ENCODE measurements around the gene IFT122. TPM values are rescaled to one million over a fixed set of nuclear protein-coding genes. Genes with fewer than 3 reads are reported as not detected.
"Not testable (repeated sequence)": the region's sequence is repeated elsewhere in the genome, so short reads cannot be mapped to it uniquely, and the experiment has no call there.

The IFT122 gene
- total and polyA plus RNA-seq, 3 donors from 2014 or later, result 125 to 218 (median 168) TPM

DNA sequence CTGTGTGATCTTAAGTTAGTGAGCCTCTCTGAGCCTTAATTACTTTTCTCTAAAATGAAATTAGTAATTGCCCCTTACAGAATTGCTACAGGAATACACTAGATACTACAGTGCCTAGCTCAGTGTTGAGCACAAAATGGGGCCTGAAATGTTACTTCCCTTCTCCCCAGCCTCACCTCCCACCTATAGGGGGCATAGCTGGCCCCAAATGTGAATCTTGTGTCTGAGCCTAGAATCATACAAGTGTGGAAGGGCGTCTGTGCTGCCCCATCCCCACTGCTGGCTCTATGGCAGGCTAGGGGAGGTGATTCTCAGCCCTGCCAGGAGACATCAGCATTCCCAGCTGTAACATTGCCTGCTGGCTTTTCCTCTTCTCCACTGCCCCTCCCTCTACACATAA, 42.7 kb downstream of the IFT122 start:
- WGBS, 2 donors, result 70 to 89% methylated on average over 1 of the region's 1 CpG
- TF ChIP-seq, protein P1, sequence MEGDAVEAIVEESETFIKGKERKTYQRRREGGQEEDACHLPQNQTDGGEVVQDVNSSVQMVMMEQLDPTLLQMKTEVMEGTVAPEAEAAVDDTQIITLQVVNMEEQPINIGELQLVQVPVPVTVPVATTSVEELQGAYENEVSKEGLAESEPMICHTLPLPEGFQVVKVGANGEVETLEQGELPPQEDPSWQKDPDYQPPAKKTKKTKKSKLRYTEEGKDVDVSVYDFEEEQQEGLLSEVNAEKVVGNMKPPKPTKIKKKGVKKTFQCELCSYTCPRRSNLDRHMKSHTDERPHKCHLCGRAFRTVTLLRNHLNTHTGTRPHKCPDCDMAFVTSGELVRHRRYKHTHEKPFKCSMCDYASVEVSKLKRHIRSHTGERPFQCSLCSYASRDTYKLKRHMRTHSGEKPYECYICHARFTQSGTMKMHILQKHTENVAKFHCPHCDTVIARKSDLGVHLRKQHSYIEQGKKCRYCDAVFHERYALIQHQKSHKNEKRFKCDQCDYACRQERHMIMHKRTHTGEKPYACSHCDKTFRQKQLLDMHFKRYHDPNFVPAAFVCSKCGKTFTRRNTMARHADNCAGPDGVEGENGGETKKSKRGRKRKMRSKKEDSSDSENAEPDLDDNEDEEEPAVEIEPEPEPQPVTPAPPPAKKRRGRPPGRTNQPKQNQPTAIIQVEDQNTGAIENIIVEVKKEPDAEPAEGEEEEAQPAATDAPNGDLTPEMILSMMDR (IDR thresholded peaks at IDR 0.05), result no peak
- no peak for TF ChIP-seq POLR2A (IDR thresholded peaks at IDR 0.05)
- Histone ChIP-seq H3K9me3 (no peaks in the 10 kb centered on the region), H3K27ac (no peak overlapping the region), H3K27me3 (no peaks in the 10 kb centered on the region), H3K36me3 (ENCODE audit: low read depth, missing control alignments) (no peaks in the 10 kb centered on the region), H3K4me3 (no peak overlapping the region), H3K4me1 (peaks cover 17% of the 10 kb centered on the region)
- no peak for DNase-seq
- intact Hi-C loops (cut with DNase I; ENCODE audit: low total_unique reads), result loop anchor here (10.0 kb wide), 1 partner anchor 342 kb away; no protein-coding TSS in a partner anchor

DNA sequence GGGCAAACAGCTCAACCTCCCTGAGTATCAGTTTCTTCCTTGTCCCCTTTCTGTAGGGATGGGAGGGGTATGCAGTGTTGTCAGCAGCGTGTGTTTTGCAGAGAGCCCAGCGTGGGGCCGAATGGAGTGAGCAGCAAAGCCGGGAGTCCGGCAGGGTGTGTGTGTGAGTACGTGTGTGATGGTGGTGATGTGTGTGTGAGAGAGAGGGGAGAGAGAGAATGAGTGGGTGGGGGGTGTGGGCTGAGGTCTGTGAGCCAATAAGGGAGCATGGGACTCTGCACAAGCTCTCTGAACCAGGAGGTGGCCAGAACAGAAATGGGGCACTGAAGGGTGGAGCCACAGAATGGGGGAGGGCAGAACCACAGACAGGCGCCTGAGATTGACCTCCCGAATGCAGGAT, 43.8 kb downstream of the IFT122 start:
- Histone ChIP-seq H3K27me3 (no peaks in the 10 kb centered on the region), H3K9me3 (no peaks in the 10 kb centered on the region), H3K4me3 (no peak overlapping the region), H3K27ac (no peak overlapping the region), H3K4me1 (peaks cover 17% of the 10 kb centered on the region), H3K36me3 (ENCODE audit: low read depth, missing control alignments) (no peaks in the 10 kb centered on the region)
- intact Hi-C loops (cut with DNase I; ENCODE audit: low total_unique reads), result loop anchor here (10.0 kb wide), 1 partner anchor 341 kb away; no protein-coding TSS in a partner anchor
- 88 to 94% methylated on average over 8 of the region's 8 CpGs for WGBS, 2 donors
- DNase-seq, result no peak
- TF ChIP-seq, protein P1 (IDR thresholded peaks at IDR 0.05), result no peak
- TF ChIP-seq POLR2A (IDR thresholded peaks at IDR 0.05), result no peak

DNA sequence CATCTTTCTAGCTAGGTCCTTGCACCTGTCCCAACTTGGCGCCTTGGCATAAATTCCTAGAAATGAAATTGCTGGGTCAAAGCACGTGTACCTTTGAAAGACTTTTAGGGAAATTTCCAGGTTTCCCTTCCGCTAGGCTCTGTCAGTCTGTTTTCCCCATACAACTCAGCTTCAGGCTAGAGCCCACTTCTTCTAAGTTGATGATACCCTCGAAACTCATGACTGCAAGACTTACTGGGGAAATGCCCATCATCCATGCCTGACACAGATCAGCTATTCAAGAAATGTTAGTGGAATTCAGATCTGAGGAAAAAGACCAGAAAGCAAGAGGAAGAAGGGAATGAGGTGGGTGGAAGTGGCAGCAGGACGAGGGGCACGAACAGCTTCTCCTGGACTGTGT, 45.1 kb downstream of the IFT122 start:
- Histone ChIP-seq H3K4me1 (peaks cover 17% of the 10 kb centered on the region), H3K27ac (peak overlapping the region in 1 of 2 donors; percentile 43)
- H3K36me3 ChIP-seq (ENCODE audit: low read depth, missing control alignments); H3K27me3 ChIP-seq; H3K9me3 ChIP-seq; H3K4me3 ChIP-seq; DNase-seq: not testable (repeated sequence)
- 91 to 93% methylated on average over 6 of the region's 6 CpGs for WGBS, 2 donors
- intact Hi-C loops (cut with DNase I; ENCODE audit: low total_unique reads), result loop anchor here (10.0 kb wide), 1 partner anchor 340 kb away; no protein-coding TSS in a partner anchor

DNA sequence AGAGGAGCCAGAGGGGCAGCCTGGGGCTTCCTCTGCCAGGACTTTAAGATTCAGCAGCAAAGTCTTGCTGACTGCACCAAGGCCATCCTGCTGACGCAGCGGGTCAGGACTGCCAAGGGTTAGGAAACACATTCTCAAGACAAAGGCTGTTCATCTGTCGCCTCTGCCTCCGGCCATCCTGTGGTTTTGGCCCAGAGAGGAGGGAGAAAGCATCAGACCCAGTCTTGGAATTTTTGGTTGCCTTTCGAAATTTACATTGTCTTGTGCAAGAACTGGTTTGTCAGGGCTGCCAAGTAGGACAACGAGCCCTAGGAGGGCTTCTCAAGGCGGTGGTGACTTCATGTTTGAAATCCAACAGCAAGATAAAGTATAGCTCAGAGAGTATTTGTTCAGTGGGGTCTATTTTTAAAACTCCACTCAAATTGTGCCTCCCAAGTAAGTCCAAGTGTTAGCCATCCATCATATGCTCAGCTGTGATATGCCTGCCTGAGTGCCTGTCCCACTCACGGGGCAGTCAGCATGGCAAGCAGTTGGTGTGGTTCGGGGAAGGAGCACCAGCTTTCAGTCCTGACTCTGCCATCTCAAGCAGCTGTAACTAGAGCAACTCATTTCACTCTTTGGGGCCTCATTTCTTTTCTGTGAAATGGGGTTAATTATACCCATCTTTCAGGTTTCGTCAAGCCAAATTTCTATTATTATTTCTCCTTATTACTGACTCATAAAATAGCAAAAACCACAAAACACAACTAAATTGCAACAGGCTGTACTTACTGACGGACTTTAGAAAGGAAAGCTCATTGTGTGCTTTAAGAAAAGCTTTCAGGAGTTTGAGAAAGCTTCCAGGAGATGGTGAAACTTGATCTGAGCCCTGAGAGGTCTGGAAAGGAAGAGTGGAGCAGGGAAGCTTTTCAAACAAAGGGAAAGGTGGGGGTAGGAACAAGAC, 46.0 kb downstream of the IFT122 start:
- H3K4me1 ChIP-seq, result peaks cover 19% of the 10 kb centered on the region
- DNase-seq, result peak; percentile 72
- WGBS, 2 donors, result 62 to 63% methylated on average over 11 of the region's 11 CpGs
- TF ChIP-seq, protein P1 (IDR thresholded peaks at IDR 0.05), result no peak
- TF ChIP-seq POLR2A (IDR thresholded peaks at IDR 0.05), result no peak
- no peaks in the 10 kb centered on the region for H3K9me3 ChIP-seq
- intact Hi-C loops (cut with DNase I; ENCODE audit: low total_unique reads), result loop anchor here (10.0 kb wide), 1 partner anchor 339 kb away; no protein-coding TSS in a partner anchor
- H3K27me3 ChIP-seq, result no peaks in the 10 kb centered on the region
- H3K4me3 ChIP-seq, result no peak overlapping the region
- peak overlapping the region in 1 of 2 donors; percentile 66 for H3K27ac ChIP-seq
- H3K36me3 ChIP-seq (ENCODE audit: low read depth, missing control alignments), result no peaks in the 10 kb centered on the region

DNA sequence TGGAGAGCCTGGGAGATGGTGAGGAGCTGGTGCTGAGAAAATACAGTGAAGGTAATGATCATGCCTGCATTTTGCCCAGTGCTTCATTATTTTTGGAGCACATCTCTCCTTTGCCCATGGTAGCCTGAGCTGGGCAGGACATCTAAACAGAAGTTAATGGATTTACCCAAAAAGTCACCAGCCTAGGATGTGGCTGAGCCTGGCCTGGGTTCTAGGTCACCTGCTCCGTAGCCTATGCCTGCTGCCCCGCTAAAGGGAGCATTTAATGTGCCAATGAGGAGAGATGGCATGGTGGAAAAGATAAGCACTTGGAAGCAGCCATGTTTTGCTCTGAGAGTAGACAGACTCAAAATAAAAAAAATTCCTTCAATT, 46.6 kb downstream of the IFT122 start:
- WGBS, 2 donors, result 95 to 100% methylated on average over 2 of the region's 2 CpGs
- Histone ChIP-seq H3K9me3 (no peaks in the 10 kb centered on the region), H3K27me3 (no peaks in the 10 kb centered on the region), H3K4me1 (peaks cover 14% of the 10 kb centered on the region), H3K27ac (peak overlapping the region in 1 of 2 donors; percentile 66), H3K36me3 (ENCODE audit: low read depth, missing control alignments) (no peaks in the 10 kb centered on the region), H3K4me3 (no peak overlapping the region)
- TF ChIP-seq POLR2A (IDR thresholded peaks at IDR 0.05), result no peak
- TF ChIP-seq, protein P1 (IDR thresholded peaks at IDR 0.05), result no peak
- DNase-seq, result no peak
- intact Hi-C loops (cut with DNase I; ENCODE audit: low total_unique reads), result loop anchor here (10.0 kb wide), 1 partner anchor 338 kb away; no protein-coding TSS in a partner anchor

Data from testis (tissue), 3 donors.